Endodermal cell (in vitro differentiated cells): ENCODE data around the gene NTN3. TPM values are rescaled to one million over a fixed set of nuclear protein-coding genes. Genes with fewer than 3 reads are reported as not detected.

Experiments used
- DNase-seq: peaks from one replicate; pipeline ENCODE4 v3.0.0-alpha.2; 2017
- H3K27ac ChIP-seq: 2 replicates; pipeline ENCODE4 v1.5.1; 2013; ENCODE audit warnings: mild to moderate bottlenecking, low read depth, low read length, moderate library complexity
- H3K27me3 ChIP-seq: 2 replicates; pipeline ENCODE4 v1.6.1; 2013; ENCODE audit warnings: mild to moderate bottlenecking, low read length, moderate library complexity; ENCODE audit not compliant: insufficient read depth, control insufficient read depth, poor library complexity, severe bottlenecking
- H3K36me3 ChIP-seq: 2 replicates; pipeline ENCODE4 v1.7.0; 2013; ENCODE audit warnings: mild to moderate bottlenecking, low read length, moderate library complexity; ENCODE audit not compliant: control insufficient read depth, insufficient read depth
- H3K4me1 ChIP-seq: one replicate; pipeline ENCODE4 v1.7.0; 2013; ENCODE audit warnings: low read length; ENCODE audit not compliant: control insufficient read depth, insufficient read depth
- H3K4me3 ChIP-seq: 2 replicates; pipeline ENCODE4 v1.5.1; 2013; ENCODE audit warnings: mild to moderate bottlenecking, low read length, moderate library complexity
- H3K9ac ChIP-seq: 2 replicates; pipeline ENCODE4 v1.6.1; 2013; ENCODE audit warnings: mild to moderate bottlenecking, low read length, moderate library complexity; ENCODE audit not compliant: poor library complexity, severe bottlenecking; ENCODE audit errors: extremely low read depth
- H3K9me3 ChIP-seq: 2 replicates; pipeline ENCODE4 v1.6.1; 2013; ENCODE audit warnings: mild to moderate bottlenecking, low read length, moderate library complexity; ENCODE audit not compliant: control insufficient read depth
- H3K27ac Mint-ChIP-seq: 2 replicates; pipeline ENCODE4 v1.8.0; 2020; ENCODE audit warnings: mixed read lengths
- H3K27me3 Mint-ChIP-seq: 2 replicates; pipeline ENCODE4 v1.8.0; 2021; ENCODE audit warnings: mild to moderate bottlenecking, mixed read lengths; ENCODE audit not compliant: insufficient read depth
- H3K36me3 Mint-ChIP-seq: 2 replicates; pipeline ENCODE4 v1.8.0; 2020; ENCODE audit warnings: low read depth, mixed read lengths
- H3K4me1 Mint-ChIP-seq: 2 replicates; pipeline ENCODE4 v1.8.0; 2020; ENCODE audit warnings: mixed read lengths
- H3K4me3 Mint-ChIP-seq: 2 replicates; pipeline ENCODE4 v1.8.0; 2020; ENCODE audit warnings: mild to moderate bottlenecking, moderate library complexity, mixed read lengths
- H3K9me3 Mint-ChIP-seq: 2 replicates; pipeline ENCODE4 v1.8.0; 2020; ENCODE audit warnings: mild to moderate bottlenecking, mixed read lengths
- WGBS, 2 experiments: methylation state at CpG; one replicate each; pipeline versions ENCODE4 v1.1.5 to v1.1.7; 2013; ENCODE audit warnings: missing lambda C conversion rate in 2 of 2, mixed read lengths in 1 of 2; ENCODE audit not compliant: insufficient coverage in 1 of 2, insufficient read length in 1 of 2; 5-methylcytosine and 5-hydroxymethylcytosine counted together
- total RNA-seq, 2 donors: library from RNA; stranded (reverse); fragmentation: NEBNext Ultra II Directional in 1 of 2; extraction: Animal tissue kit (Norgen Biotek cat#: 25700) in 1 of 2; gene quantifications; 2 replicates in 1 of 2; 3 replicates in 1 of 2; pipeline ENCODE4 v1.2.1, GENCODE V29; 2021
- TF ChIP-seq, protein P1 (sequence below): fragments of 200-600 bp; sonication (generic); conservative IDR thresholded peaks from 2 replicates; pipeline ENCODE4 v1.5.0; 2021; ENCODE audit warnings: antibody characterized with exemption, mild to moderate bottlenecking

The NTN3 gene
- total RNA-seq, 2 donors from 2014 or later, result 0.48 to 0.62 TPM

DNA sequence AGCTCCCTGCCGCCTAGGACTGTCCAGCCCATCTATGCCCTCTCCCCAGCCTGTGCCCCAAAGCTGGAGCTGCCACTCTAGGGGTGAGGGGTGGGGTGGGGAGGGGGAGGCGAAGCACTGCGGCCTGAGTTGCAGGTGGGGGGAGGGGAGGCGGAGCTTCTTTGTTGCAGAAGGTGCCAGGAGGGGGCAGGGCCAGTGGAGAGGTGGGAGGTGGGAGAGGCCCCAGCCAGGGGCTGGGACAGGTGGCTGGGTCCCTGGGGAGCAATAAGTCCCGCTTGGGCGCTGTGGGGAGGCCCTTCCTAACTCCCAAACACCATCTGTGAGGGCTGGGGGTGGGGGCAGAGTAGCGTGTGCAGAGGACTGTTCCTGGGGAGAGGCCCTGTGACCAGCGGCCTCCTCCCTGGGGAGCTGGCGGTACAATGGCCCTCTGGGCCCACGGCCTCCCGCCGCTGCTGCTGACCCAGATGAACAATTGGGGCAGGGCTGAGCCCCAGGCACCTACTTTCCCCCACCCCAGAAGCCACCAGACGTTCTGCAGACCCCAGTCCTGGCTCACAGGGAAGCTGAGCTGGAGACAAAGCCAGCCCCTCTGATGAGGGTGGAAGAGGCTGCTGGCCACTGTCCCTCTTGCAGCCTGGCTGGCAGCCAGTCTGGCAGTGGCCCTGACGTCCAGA, 2.2 kb upstream of the NTN3 start:
- H3K36me3 Mint-ChIP-seq, result no peaks in the 10 kb centered on the region
- Histone ChIP-seq H3K27me3 (peaks cover 32% of the 10 kb centered on the region), H3K4me3 (peak overlapping the region; percentile 59), H3K4me1 (peaks cover 11% of the 10 kb centered on the region), H3K9ac (no peak overlapping the region), H3K9me3 (no peaks in the 10 kb centered on the region), H3K27ac (no peak overlapping the region), H3K36me3 (no peaks in the 10 kb centered on the region)
- H3K27me3 Mint-ChIP-seq, result peaks cover 40% of the 10 kb centered on the region
- H3K4me1 Mint-ChIP-seq, result peaks cover 6% of the 10 kb centered on the region
- DNase-seq, result peak; percentile 66
- TF ChIP-seq, protein P1, sequence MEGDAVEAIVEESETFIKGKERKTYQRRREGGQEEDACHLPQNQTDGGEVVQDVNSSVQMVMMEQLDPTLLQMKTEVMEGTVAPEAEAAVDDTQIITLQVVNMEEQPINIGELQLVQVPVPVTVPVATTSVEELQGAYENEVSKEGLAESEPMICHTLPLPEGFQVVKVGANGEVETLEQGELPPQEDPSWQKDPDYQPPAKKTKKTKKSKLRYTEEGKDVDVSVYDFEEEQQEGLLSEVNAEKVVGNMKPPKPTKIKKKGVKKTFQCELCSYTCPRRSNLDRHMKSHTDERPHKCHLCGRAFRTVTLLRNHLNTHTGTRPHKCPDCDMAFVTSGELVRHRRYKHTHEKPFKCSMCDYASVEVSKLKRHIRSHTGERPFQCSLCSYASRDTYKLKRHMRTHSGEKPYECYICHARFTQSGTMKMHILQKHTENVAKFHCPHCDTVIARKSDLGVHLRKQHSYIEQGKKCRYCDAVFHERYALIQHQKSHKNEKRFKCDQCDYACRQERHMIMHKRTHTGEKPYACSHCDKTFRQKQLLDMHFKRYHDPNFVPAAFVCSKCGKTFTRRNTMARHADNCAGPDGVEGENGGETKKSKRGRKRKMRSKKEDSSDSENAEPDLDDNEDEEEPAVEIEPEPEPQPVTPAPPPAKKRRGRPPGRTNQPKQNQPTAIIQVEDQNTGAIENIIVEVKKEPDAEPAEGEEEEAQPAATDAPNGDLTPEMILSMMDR, result no peak
- WGBS, 2 experiments, result 46 to 54% methylated on average over 8 to 13 of the region's 14 CpGs
- no peaks in the 10 kb centered on the region for H3K9me3 Mint-ChIP-seq
- H3K4me3 Mint-ChIP-seq, result peak overlapping the region; percentile 56
- no peak overlapping the region for H3K27ac Mint-ChIP-seq

DNA sequence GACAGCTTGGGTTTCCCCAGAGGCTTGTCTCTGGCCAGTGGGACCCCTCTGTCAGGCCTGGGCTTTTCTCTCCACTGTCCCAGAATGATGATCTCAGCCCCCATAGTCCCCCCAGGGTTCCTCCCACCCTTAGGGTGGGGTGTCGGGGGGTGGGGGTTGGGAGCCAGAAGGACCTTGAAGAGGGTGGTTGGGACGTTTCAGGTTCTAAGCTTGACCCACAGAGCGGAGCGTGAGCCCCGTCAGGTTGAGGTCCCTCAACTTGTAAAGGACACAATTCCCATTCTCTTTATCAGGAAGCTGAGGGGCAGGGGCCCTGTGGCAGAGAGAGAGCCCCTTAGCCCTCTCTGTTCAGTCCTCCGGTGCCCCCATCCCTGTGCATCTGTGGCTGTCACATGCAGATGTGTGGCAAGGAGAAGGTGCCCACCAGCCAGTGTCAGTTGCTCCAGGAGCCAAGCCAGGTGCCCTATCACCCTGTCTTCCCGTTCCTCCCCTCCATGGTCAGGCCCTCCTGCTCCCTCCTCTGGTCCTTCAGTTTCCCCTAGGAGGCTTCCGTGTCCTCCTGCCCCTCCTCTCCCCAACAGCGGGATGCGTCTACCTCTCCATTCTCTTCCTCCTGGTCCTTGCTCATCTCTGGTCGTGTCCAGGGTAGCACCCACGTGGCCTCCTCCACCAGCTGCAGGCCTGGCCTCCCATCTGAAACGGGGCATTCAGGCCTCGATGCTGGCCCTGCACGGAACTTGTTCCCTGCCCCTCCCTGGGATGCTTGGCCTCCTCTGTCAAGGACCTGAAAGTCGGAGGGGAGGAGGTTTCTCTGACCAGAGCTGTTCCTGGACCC, 1.5 kb upstream of the NTN3 start:
- peaks cover 32% of the 10 kb centered on the region for H3K27me3 ChIP-seq
- Mint-ChIP-seq H3K27me3 (peaks cover 40% of the 10 kb centered on the region), H3K9me3 (no peaks in the 10 kb centered on the region), H3K36me3 (no peaks in the 10 kb centered on the region), H3K4me1 (peaks cover 6% of the 10 kb centered on the region), H3K4me3 (no peak overlapping the region), H3K27ac (no peak overlapping the region)
- peaks cover 11% of the 10 kb centered on the region for H3K4me1 ChIP-seq
- no peak overlapping the region for H3K9ac ChIP-seq
- no peaks in the 10 kb centered on the region for H3K9me3 ChIP-seq
- no peak overlapping the region for H3K27ac ChIP-seq
- TF ChIP-seq, protein P1, result no peak
- WGBS, 2 experiments, result 84 to 89% methylated on average over 10 to 16 of the region's 16 CpGs
- H3K4me3 ChIP-seq, result no peak overlapping the region
- DNase-seq, result no peak
- H3K36me3 ChIP-seq, result no peaks in the 10 kb centered on the region

DNA sequence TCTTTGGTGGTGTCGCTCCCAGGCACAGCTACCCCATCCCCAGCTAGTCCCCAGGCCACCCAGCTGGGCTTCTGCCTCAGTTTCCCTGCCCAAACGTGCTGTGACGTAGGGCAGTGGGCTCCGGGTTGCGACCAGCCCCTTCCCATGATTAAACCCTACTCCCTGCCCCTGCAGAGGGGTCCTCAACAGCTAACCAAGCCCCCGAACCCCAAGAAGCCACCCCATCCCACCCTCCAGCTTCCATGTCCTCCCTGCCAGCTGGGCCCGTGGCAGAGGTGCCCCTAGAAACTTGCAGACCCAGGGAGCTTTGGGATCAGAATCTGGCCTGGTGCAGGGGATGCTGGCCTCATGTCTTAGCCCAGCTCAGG, 879 bp upstream of the NTN3 start:
- WGBS, 2 experiments, result 90% methylated on average over 6 to 7 of the region's 7 CpGs
- TF ChIP-seq, protein P1, result no peak
- Mint-ChIP-seq H3K4me3 (no peak overlapping the region), H3K27ac (no peak overlapping the region), H3K36me3 (no peaks in the 10 kb centered on the region), H3K9me3 (no peaks in the 10 kb centered on the region), H3K4me1 (peaks cover 6% of the 10 kb centered on the region), H3K27me3 (peaks cover 40% of the 10 kb centered on the region)
- Histone ChIP-seq H3K4me1 (peaks cover 11% of the 10 kb centered on the region), H3K9ac (no peak overlapping the region), H3K4me3 (no peak overlapping the region), H3K36me3 (no peaks in the 10 kb centered on the region), H3K27me3 (peaks cover 32% of the 10 kb centered on the region), H3K9me3 (no peaks in the 10 kb centered on the region), H3K27ac (no peak overlapping the region)
- DNase-seq, result no peak
